Kidney capillary endothelial cell (primary cell): Measurements from ENCODE around the gene NSD2.
"Not testable (repeated sequence)": the region's sequence is repeated elsewhere in the genome, so short reads cannot be mapped to it uniquely, and the experiment has no call there.

ENCODE experiments used
- DNase-seq: peaks from one replicate; pipeline ENCODE4 v3.0.0-alpha.2; 2018; ENCODE audit warnings: low spot score

The NSD2 gene

GRCh38 chr4:1899149-1900086 lies 28.2 kb downstream of the NSD2 start:
- DNase-seq = peak; percentile 70

- no peak for DNase-seq
Measured at GRCh38 chr4:1900087-1900433, 28.9 kb downstream of the NSD2 start.

- DNase-seq = no peak
Measured at GRCh38 chr4:1900624-1901023, 29.4 kb downstream of the NSD2 start.

- DNase-seq = no peak
Measured at GRCh38 chr4:1901127-1901526, 29.9 kb downstream of the NSD2 start.

- DNase-seq = no peak
Measured at GRCh38 chr4:1902243-1902642, 31.1 kb downstream of the NSD2 start.

- no peak for DNase-seq
Measured at GRCh38 chr4:1903035-1903434, 31.8 kb downstream of the NSD2 start.

- no peak for DNase-seq
Measured at GRCh38 chr4:1904042-1904441, 32.8 kb downstream of the NSD2 start.

- DNase-seq = no peak
Measured at GRCh38 chr4:1907848-1908525, 36.8 kb downstream of the NSD2 start.

- DNase-seq = not testable (repeated sequence)
Measured at GRCh38 chr4:1909696-1910095, 38.5 kb downstream of the NSD2 start.

GRCh38 chr4:1910643-1911042 lies 39.5 kb downstream of the NSD2 start:
- DNase-seq = peak; percentile 48

- not testable (repeated sequence) for DNase-seq
Measured at GRCh38 chr4:1911316-1911715, 40.1 kb downstream of the NSD2 start.

GRCh38 chr4:1922821-1923220 lies 51.6 kb downstream of the NSD2 start:
- no peak for DNase-seq

- DNase-seq = no peak
Measured at GRCh38 chr4:1927675-1928074, 56.5 kb downstream of the NSD2 start.

- DNase-seq = no peak
Measured at GRCh38 chr4:1928356-1929239, 57.4 kb downstream of the NSD2 start.

GRCh38 chr4:1932736-1933135 lies 61.5 kb downstream of the NSD2 start:
- DNase-seq = no peak

- DNase-seq = no peak
Measured at GRCh38 chr4:1933700-1934099, 62.5 kb downstream of the NSD2 start.

- no peak for DNase-seq
Measured at GRCh38 chr4:1937550-1937949, 66.4 kb downstream of the NSD2 start.

GRCh38 chr4:1938027-1938426 lies 66.8 kb downstream of the NSD2 start:
- no peak for DNase-seq

- DNase-seq = peak; percentile 48
Measured at GRCh38 chr4:1939664-1940509, 68.7 kb downstream of the NSD2 start.

- DNase-seq = no peak
Measured at GRCh38 chr4:1940566-1940965, 69.4 kb downstream of the NSD2 start.

- DNase-seq = no peak
Measured at GRCh38 chr4:1943928-1944327, 72.7 kb downstream of the NSD2 start.
